Activated naive CD4-positive, alpha-beta T cell treated with anti-CD3 and anti-CD28 coated beads, Interleukin-2, amount 50 U/mL, for 24 hours (primary cell): ENCODE measurements around the gene CNGB1.
A peak's percentile ranks its signal among the peaks of the same experiment; 100 is the strongest.
"Not testable (repeated sequence)": the region's sequence is repeated elsewhere in the genome, so short reads cannot be mapped to it uniquely, and the experiment has no call there.

Source experiments
- H3K27ac Mint-ChIP-seq: one replicate; pipeline ENCODE4 v1.8.0; 2021; ENCODE audit warnings: mild to moderate bottlenecking, mixed read lengths
- H3K27me3 Mint-ChIP-seq: one replicate; pipeline ENCODE4 v1.8.0; 2021; ENCODE audit warnings: mixed read lengths
- H3K36me3 Mint-ChIP-seq: one replicate; pipeline ENCODE4 v1.8.0; 2021; ENCODE audit warnings: mixed read lengths
- H3K4me1 Mint-ChIP-seq: one replicate; pipeline ENCODE4 v1.8.0; 2021; ENCODE audit warnings: mixed read lengths
- H3K4me3 Mint-ChIP-seq: one replicate; pipeline ENCODE4 v1.8.0; 2021; ENCODE audit warnings: mild to moderate bottlenecking, mixed read lengths
- H3K9me3 Mint-ChIP-seq: one replicate; pipeline ENCODE4 v1.8.0; 2021; ENCODE audit warnings: mixed read lengths

Gene CNGB1

DNA sequence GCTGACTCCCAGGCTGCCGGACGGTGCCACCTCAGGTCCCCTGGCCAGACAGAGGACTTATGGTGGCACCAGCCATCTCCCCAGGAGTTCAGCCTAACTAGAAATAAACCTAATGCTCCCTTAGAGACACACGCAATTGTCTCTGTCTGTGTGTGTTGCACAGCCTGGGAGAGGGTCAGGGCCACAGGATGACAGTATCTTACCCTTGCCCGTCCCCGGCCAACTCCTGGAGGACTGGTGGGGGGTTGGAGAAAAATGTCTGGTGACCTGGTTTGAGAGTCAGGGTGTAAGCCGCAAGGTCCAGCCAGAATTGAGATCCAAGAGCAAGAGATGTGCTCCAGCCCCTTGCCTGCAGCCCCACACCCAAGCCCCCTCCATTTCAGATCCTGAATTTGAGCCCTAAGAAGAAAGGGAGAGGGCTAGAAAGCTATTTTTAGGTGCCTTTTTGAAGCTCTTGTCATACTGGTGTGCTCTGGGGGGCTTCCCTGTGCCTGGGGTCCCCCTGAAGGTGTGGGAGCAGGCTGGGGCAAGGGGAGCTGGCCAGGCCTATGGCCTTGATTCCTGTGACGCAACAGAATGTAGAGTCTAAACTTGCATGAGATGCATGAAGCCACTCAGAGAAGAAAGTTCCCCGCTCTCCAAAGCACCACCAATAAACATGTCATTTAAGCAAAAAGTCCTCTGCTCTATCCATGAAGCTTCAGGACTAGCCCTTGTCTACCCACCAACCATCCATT is 16.7 kb upstream of the CNGB1 start:
- Mint-ChIP-seq H3K4me3 (no peak overlapping the region), H3K27ac (no peak overlapping the region), H3K27me3 (no peaks in the 10 kb centered on the region), H3K36me3 (no peaks in the 10 kb centered on the region), H3K9me3 (no peaks in the 10 kb centered on the region), H3K4me1 (peaks cover 12% of the 10 kb centered on the region)

DNA sequence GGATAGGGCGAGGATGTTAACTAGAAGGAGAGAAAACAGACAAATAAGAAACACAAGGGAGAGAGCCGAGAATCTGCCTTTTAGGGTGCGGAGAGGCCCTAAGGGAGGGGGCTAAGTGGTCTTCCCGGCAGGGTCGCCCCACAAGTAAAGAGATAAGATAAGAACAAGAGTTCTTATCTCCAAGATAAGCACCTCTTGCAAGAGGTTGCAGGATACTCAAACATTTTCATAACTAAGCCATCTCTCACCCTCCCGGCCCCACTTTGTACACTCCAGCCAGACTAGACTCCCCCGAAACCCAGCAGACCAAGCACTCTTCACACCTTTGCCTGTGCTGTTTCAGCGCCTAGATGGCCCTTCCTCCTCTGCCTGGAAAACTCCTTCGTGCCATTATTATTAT is 15.3 kb upstream of the CNGB1 start:
- peak overlapping the region; percentile 26 for H3K4me3 Mint-ChIP-seq
- H3K27ac Mint-ChIP-seq: no peak overlapping the region
- H3K9me3 Mint-ChIP-seq: no peaks in the 10 kb centered on the region
- H3K27me3 Mint-ChIP-seq: no peaks in the 10 kb centered on the region
- H3K4me1 Mint-ChIP-seq: peaks cover 10% of the 10 kb centered on the region
- no peaks in the 10 kb centered on the region for H3K36me3 Mint-ChIP-seq

DNA sequence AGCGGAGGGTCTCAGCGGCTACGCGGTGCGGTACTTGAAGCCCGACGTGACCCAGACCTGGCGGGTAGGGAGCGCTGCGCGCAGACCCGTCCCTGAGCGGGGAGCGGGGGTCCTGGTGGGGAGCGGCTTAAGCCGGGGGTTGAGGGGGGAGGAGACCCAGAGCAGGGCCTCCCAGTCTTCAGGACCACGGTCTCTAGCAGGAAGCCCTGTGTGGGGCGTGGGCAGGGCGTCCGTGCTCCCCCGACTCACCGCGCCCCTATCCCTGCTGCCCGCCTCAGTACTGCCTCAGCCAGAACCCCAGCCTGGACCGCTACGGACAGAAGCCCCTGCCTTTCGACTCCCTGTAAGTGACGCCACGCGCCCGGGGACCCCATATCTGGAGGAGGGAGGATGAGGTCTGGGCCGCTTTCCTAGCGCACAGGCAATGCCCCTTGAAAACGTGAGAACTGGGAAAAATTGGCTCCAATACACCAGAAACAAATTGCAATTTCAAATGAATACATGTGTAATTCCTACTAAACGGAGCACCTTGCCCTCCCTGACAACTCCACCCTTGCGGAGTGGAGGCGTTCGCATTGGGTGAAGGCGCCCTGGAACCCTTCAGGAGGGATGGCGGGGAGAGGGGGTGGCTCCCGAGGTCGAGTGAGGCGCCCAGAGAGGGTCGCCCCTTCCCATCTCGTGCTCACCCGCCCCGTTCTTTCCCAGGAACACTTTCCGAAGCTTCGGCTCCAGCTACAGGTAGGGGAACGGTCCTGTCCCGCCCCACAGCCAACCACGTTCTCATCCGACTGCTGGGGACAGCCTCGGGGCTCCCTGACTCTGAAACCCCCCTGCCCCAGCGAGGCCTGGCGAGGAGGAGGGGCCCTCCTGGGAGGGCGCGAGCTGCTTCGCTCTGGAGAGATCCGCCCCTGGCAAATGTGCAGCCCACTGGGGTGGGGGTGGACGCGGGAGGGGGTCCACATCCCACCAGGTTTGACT is 14.6 kb upstream of the CNGB1 start:
- Mint-ChIP-seq H3K27me3 (no peaks in the 10 kb centered on the region), H3K4me3 (peak overlapping the region; percentile 88), H3K27ac (no peak overlapping the region), H3K9me3 (no peaks in the 10 kb centered on the region), H3K4me1 (peaks cover 10% of the 10 kb centered on the region), H3K36me3 (no peaks in the 10 kb centered on the region)

DNA sequence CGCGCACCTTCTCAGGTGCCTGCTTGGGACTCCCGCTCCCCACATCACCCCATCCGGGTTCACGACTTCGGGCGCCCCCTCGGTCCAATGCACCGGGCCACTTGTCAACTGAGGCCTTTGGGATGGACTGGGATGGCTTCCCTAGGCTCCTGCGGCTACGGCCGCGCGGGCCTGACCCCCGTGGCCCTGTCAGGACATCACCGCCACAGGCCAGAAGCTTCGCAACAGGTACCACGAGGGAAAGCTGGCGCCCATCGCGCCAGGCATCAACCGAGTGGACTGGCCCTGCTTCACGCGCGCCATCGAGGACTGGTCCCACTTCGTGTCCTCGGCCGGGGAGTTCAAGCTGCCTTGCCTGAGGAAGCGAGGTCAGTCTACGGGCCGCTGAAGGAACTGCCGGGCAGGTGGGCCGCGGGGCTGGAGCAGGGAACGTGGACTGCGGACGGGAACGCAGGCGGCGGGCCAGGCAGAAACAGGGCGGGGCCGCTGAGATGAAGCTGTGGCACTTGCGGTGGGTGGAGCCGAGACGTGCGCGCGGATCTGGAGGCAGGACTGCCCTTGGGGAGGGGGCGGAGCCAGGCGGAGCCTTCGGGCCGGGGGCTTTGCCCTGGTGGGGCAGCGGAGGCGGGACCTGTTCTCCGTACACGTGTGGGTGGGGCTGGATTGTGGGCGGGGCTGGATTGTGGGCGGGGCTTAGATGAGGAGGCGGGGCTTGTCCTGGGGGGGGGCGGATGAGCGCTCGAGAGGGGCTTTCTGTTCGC is 13.7 kb upstream of the CNGB1 start:
- peak overlapping the region; percentile 88 for H3K4me3 Mint-ChIP-seq
- no peaks in the 10 kb centered on the region for H3K27me3 Mint-ChIP-seq
- no peaks in the 10 kb centered on the region for H3K36me3 Mint-ChIP-seq
- no peak overlapping the region for H3K27ac Mint-ChIP-seq
- no peaks in the 10 kb centered on the region for H3K9me3 Mint-ChIP-seq
- peaks cover 10% of the 10 kb centered on the region for H3K4me1 Mint-ChIP-seq

DNA sequence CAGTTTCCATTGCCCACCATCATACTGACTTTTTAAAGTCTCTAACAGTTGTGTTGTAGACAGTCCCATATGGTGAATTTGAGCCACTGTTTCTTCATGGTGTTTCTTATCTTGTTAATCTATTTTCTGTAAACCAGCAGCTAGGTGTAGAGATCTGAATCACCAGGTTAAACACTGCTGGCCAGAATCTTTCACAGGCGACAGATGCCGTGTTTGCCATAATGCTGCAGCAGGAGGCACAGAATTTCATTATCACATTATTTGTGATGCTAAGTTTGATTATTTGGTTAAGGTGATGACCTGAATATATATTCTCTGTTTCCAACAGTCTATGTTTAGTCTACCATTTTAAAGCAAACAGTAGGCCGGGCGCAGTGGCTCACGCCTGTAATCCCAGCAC is 11.5 kb upstream of the CNGB1 start:
- H3K27me3 Mint-ChIP-seq: no peaks in the 10 kb centered on the region
- H3K4me3 Mint-ChIP-seq: no peak overlapping the region
- H3K36me3 Mint-ChIP-seq: no peaks in the 10 kb centered on the region
- no peak overlapping the region for H3K27ac Mint-ChIP-seq
- H3K4me1 Mint-ChIP-seq: peaks cover 10% of the 10 kb centered on the region
- no peaks in the 10 kb centered on the region for H3K9me3 Mint-ChIP-seq

DNA sequence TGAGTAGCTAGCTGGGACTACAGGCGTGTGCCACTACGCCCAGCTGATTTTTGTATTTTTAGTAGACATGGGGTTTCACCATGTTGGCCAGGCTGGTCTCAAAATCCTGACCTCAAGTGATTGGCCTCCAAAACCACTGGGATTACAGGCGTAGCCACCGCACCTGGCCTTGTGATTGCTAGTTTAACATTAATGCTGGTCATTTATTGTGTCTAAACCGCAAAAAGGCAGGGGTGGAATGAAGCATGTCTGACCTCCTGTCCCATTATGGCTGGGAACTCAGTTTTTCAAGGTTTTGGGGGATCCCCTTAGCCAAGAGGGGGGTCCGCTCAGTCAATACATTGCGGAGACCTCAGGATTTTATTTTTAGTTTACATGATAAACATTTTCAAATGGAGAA is 10.7 kb upstream of the CNGB1 start:
- H3K4me3 Mint-ChIP-seq: no peak overlapping the region
- H3K27ac Mint-ChIP-seq: no peak overlapping the region
- no peaks in the 10 kb centered on the region for H3K36me3 Mint-ChIP-seq
- peaks cover 7% of the 10 kb centered on the region for H3K4me1 Mint-ChIP-seq
- no peaks in the 10 kb centered on the region for H3K9me3 Mint-ChIP-seq
- H3K27me3 Mint-ChIP-seq: no peaks in the 10 kb centered on the region

DNA sequence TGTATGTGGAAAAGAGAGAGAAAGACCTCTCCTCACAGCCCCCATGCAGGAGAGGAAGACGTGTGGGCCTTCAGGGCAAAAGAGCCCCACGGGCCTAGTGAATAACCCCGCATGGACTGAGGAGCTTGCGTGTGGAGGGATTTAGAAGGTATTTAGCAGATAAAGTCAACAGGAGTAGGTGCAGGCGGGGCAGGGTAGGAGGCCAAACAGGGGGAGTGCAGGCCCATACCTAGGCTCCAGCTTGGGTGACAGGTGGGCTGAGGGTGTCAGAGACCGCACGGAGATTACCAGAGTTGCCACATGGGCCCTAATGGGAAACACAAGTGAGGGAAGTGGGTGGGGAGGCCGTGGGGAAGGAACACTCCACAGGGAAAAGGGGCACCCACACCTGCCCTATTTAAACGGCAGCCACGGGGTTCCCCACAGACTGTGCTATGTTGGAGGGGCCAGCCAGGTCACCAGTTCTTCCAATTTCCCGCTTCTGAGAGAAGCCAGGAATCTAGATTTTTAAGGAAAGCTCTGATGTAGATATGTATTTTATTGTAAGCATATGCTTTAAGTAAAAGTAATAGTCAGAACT is 8.2 kb upstream of the CNGB1 start:
- no peak overlapping the region for H3K27ac Mint-ChIP-seq
- H3K27me3 Mint-ChIP-seq: no peaks in the 10 kb centered on the region
- no peaks in the 10 kb centered on the region for H3K36me3 Mint-ChIP-seq
- H3K9me3 Mint-ChIP-seq: no peaks in the 10 kb centered on the region
- H3K4me3 Mint-ChIP-seq: no peak overlapping the region
- peaks cover 1% of the 10 kb centered on the region for H3K4me1 Mint-ChIP-seq

DNA sequence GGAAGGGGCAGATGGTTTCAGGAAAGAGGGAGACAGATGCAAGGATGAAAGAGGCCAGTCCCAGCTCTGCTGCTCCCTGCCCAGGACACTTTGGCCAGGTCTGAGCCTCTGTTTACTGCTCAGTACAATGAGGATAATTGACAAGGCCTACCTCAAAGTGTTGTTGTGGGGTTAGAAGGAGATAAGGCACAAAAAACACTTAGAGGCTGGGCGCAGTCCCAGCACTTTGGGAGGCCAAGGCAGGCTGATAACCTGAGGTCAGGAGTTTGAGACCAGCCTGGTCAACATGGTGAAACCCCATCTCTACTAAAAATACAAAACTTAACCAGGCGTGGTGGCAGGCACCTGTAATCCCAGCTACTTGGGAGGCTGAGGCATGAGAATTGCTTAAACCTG is 7.1 kb upstream of the CNGB1 start:
- not testable (repeated sequence) for H3K27me3 Mint-ChIP-seq, H3K36me3 Mint-ChIP-seq, H3K4me3 Mint-ChIP-seq, H3K4me1 Mint-ChIP-seq, H3K9me3 Mint-ChIP-seq, H3K27ac Mint-ChIP-seq

DNA sequence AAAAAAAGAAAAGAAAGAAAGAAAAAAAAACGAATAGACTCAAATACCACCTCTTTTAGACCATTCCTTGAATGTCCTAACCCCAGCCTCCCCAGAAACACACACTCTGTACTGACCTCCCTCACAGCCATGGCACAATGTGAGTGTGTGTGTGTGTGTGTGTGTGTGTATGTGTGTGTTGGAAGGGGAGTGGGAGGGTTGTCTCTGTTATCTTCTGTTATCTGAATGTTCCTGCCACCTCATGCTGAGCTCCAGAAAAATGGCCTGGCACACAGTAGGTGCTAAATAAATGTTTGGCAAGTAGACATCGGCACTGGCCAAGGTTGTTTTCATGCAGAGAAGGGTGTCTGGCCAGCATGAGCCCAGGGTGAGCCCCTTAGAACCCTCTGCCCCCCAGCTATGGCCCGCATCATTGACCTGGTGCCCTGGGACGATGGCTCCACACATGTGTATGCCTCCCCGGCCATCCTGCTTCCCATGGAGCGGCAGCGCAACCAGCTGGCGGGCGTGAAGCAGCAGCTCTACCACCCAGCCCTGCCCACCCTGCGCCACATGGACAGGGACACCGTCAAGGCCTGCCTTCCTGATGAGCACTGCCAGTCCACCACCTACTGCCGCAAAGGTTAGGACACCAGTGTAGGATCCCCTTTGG is 6.6 kb upstream of the CNGB1 start:
- Mint-ChIP-seq H3K36me3 (no peaks in the 10 kb centered on the region), H3K4me1 (no peaks in the 10 kb centered on the region), H3K27ac (no peak overlapping the region), H3K9me3 (no peaks in the 10 kb centered on the region), H3K4me3 (no peak overlapping the region), H3K27me3 (no peaks in the 10 kb centered on the region)

DNA sequence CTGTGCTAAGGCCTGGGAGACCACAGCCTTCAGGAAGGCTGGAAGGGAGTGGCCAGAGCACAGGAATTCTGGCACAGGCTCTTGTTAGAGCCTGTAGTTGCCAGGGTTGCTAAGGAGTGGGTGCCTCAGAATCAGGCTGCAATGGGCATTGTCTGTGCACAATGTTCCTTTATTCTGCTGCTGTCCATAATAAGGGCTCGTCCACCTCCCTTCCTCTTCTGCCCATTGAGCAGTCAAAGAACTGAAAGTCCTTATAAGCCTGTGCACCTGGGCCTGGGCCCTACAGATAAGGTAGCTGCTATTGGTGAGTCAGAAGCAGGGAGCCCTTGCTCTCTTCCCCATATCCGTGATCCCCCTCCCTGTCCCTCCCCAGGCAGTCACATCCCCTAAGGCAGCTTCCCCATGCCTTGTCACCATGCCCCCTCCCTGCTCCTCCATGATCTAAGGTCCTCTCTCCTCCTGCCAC is 5.4 kb upstream of the CNGB1 start:
- no peaks in the 10 kb centered on the region for H3K36me3 Mint-ChIP-seq
- H3K4me1 Mint-ChIP-seq: no peaks in the 10 kb centered on the region
- no peaks in the 10 kb centered on the region for H3K27me3 Mint-ChIP-seq
- H3K27ac Mint-ChIP-seq: no peak overlapping the region
- H3K4me3 Mint-ChIP-seq: no peak overlapping the region
- no peaks in the 10 kb centered on the region for H3K9me3 Mint-ChIP-seq

DNA sequence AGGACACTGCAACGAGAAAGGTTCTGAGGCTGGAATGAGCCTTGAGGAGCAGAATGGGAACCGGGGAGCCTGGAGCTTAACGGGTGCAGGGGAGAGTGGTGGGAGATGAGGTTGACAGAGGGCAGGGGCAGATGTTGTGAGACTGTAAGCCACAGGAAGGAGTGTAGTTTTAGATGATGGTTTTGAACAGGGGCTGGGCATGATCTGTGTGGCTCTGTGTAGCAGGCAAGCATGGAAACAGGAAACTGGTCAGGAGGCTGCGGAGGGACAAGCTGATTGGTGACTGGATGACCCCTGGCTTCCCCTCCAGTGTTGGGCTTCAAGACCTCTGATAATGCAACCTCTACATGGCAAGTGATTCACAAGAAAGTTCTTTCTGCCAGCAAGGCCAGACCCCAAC is 1.4 kb upstream of the CNGB1 start:
- H3K4me1 Mint-ChIP-seq: no peaks in the 10 kb centered on the region

DNA sequence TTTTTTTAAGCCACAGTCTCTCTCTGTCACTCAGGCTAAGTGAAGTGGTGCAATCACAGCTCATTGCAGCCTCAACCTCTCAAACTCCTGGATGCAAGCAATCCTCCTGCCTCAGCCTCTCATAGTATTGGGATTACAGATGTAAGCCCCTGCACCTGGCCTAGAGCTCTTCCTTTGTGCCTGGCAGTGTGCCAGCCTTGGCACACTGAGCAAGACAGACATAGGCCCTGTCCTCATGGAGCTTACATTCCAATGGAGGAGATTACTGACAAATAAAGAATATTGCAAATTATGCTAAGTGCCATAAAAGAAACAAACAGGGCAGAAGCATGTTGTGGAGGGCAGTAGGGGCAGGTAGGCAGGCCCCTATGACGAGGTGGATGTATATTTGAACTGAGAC is 920 bp upstream of the CNGB1 start:
- no peaks in the 10 kb centered on the region for H3K9me3 Mint-ChIP-seq
- H3K27ac Mint-ChIP-seq: no peak overlapping the region
- H3K4me1 Mint-ChIP-seq: no peaks in the 10 kb centered on the region
- no peaks in the 10 kb centered on the region for H3K27me3 Mint-ChIP-seq
- no peaks in the 10 kb centered on the region for H3K36me3 Mint-ChIP-seq
- H3K4me3 Mint-ChIP-seq: no peak overlapping the region

More for the DNA sequence above, 1.4 kb upstream of the CNGB1 start:
- Mint-ChIP-seq H3K9me3 (no peaks in the 10 kb centered on the region), H3K36me3 (no peaks in the 10 kb centered on the region), H3K4me3 (no peak overlapping the region), H3K27ac (no peak overlapping the region), H3K27me3 (no peaks in the 10 kb centered on the region)

DNA sequence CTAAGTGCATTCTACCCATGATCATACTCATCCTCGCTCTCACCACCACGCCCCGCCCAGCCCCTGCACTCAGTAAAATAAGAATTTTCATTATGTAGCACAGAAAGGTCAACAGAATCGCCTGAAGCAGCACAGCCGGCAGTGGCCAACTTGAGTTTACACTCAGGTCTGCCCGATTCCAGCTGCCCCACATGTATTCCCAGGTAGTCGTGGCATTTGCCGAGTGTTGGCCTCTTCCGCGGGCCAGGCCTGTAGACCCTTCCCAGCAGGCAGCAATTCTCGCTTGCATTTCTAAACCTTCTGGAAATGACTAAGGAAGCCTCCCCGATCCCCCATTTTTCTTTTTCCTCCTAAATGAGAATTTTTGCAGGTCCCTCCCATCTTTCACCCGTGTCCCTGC is 609 bp downstream of the CNGB1 start:
- no peaks in the 10 kb centered on the region for H3K4me1 Mint-ChIP-seq
- no peak overlapping the region for H3K4me3 Mint-ChIP-seq
- no peaks in the 10 kb centered on the region for H3K9me3 Mint-ChIP-seq
- H3K36me3 Mint-ChIP-seq: no peaks in the 10 kb centered on the region
- no peaks in the 10 kb centered on the region for H3K27me3 Mint-ChIP-seq
- H3K27ac Mint-ChIP-seq: peak overlapping the region; percentile 26

DNA sequence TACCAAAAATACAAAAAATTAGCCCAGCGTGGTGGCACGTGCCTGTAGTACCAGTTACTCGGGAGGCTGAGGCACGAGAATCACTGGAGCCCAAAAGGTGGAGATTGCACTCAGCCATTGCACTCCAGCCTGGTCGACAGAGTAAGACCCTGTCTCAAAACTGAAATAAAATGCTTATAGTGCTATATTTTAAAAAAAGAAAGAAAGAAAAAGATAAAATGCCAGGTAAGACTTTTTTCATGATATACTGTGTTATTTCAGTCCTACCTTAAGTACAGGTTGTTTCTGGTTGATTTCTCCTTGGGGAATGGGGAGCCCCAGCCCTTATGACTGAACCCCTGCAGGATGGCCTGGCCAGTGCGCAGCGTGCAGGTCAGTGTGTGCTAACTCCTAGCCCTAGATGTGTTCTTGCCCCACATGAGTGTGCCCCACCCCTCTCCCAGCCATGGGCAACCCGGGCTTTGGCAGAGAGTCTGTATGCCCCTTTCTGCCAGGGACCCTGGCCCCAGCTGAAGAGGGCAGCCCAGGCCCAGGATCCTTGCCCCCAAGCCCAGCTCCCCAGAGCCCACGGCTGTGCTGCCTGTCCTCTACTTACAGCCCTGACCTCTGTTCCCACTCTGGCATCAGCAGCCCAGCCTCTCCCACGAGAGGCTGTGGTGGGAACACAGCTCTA is 1.3 kb downstream of the CNGB1 start:
- no peaks in the 10 kb centered on the region for H3K27me3 Mint-ChIP-seq
- no peaks in the 10 kb centered on the region for H3K36me3 Mint-ChIP-seq
- no peak overlapping the region for H3K27ac Mint-ChIP-seq
- no peak overlapping the region for H3K4me3 Mint-ChIP-seq
- no peaks in the 10 kb centered on the region for H3K9me3 Mint-ChIP-seq
- no peaks in the 10 kb centered on the region for H3K4me1 Mint-ChIP-seq
